ENCODE data around the gene RNF208. TPM values are rescaled to one million over a fixed set of nuclear protein-coding genes. Genes with fewer than 3 reads are reported as not detected.

Gene RNF208
- polyA plus RNA-seq, 3 donors, result 1.5 TPM; not detected in 2

DNA sequence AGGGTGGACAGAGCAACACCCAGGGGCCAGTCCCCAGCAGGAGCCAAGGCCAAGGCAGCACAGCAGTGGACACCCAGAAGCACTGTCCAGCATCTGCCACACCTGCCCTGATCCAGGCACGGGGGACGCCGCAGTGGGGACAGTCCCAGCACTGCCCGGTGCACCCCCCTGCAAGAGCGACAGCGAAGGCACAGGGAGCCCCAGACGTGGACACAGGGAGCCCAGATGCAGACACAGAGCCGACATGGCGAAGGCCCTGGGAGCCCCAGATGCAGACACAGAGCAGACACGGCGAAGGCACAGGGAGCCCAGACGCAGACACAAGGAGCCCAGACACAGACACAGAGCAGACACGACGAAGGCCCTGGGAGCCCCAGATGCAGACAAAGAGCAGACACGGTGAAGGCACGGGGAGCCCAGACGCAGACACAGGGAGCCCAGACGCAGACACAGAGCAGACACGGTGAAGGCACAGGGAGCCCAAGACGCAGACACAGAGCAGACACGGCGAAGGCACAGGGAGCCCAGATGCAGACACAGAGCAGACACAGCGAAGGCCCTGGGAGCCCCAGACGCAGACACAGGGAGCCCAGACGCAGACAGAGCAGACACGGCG lies 38.0 kb downstream of the RNF208 start:
- TF ChIP-seq, protein P1, sequence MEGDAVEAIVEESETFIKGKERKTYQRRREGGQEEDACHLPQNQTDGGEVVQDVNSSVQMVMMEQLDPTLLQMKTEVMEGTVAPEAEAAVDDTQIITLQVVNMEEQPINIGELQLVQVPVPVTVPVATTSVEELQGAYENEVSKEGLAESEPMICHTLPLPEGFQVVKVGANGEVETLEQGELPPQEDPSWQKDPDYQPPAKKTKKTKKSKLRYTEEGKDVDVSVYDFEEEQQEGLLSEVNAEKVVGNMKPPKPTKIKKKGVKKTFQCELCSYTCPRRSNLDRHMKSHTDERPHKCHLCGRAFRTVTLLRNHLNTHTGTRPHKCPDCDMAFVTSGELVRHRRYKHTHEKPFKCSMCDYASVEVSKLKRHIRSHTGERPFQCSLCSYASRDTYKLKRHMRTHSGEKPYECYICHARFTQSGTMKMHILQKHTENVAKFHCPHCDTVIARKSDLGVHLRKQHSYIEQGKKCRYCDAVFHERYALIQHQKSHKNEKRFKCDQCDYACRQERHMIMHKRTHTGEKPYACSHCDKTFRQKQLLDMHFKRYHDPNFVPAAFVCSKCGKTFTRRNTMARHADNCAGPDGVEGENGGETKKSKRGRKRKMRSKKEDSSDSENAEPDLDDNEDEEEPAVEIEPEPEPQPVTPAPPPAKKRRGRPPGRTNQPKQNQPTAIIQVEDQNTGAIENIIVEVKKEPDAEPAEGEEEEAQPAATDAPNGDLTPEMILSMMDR (IDR thresholded peaks at IDR 0.05), result no peak
- H3K4me3 ChIP-seq (replicated peaks in 1 of 3; ENCODE audit: low read depth in 2 of 3, low read length in 3 of 3), result no peak overlapping the region
- 97% methylated on average over 27 of the region's 27 CpGs for WGBS (ENCODE audit: insufficient coverage)
- H3K27ac Mint-ChIP-seq, result peak overlapping the region in 1 of 7 donors; percentile 58
- peaks cover 16 to 24% of the 10 kb centered on the region in 2 donors for H3K4me1 ChIP-seq (ENCODE audit: control insufficient read depth in 1 of 2, insufficient read depth in 2 of 2, low read length in 2 of 2)
- H3K4me2 ChIP-seq (replicated peaks; ENCODE audit: extremely low read depth, low read length, poor library complexity, severe bottlenecking), result no peak overlapping the region
- DNase-seq, result no peak
- peaks cover 53 to 79% of the 10 kb centered on the region in 2 donors for H3K36me3 Mint-ChIP-seq
- H3K36me3 ChIP-seq (replicated peaks in 1 of 2; ENCODE audit: control insufficient read depth in 1 of 2, insufficient read depth in 2 of 2, low read length in 2 of 2), result peaks cover 72 to 80% of the 10 kb centered on the region in 2 donors
- H2AFZ ChIP-seq (ENCODE audit: insufficient read depth, low read depth, low read length, poor library complexity, severe bottlenecking), result no peak overlapping the region
- H3K9ac ChIP-seq (ENCODE audit: insufficient read depth, low read length, poor library complexity, severe bottlenecking), result no peak overlapping the region
- H3K27ac ChIP-seq (ENCODE audit: low read depth in 1 of 2, low read length in 2 of 2), result no peak overlapping the region
- H3K27me3 Mint-ChIP-seq (ENCODE audit: low read depth in 3 of 3), result peaks cover 0 to 1% (median 0%) of the 10 kb centered on the region in 3 donors
- peaks cover 27% of the 10 kb centered on the region for H3K79me2 ChIP-seq (ENCODE audit: insufficient read depth, low read length)
- no peaks in the 10 kb centered on the region for H3K9me3 Mint-ChIP-seq
- intact Hi-C loops (cut with micrococcal nuclease), result loop anchor here in 1 of 2 donors (5.0 kb wide), 1 partner anchor 67 kb away; no protein-coding TSS in a partner anchor
- H3K27me3 ChIP-seq (ENCODE audit: control insufficient read depth in 2 of 2, insufficient read depth in 2 of 2, low read length in 2 of 2), result no peaks in the 10 kb centered on the region
- no peak overlapping the region for H3K4me3 Mint-ChIP-seq
- peaks cover 18% of the 10 kb centered on the region for H3K4me1 Mint-ChIP-seq
- H3K9me3 ChIP-seq (replicated peaks in 1 of 2; ENCODE audit: control insufficient read depth in 1 of 2, insufficient read depth in 1 of 2, low read length in 2 of 2), result no peaks in the 10 kb centered on the region
- peaks cover 3% of the 10 kb centered on the region for H4K20me1 ChIP-seq (ENCODE audit: insufficient read depth, low read length)

DNA sequence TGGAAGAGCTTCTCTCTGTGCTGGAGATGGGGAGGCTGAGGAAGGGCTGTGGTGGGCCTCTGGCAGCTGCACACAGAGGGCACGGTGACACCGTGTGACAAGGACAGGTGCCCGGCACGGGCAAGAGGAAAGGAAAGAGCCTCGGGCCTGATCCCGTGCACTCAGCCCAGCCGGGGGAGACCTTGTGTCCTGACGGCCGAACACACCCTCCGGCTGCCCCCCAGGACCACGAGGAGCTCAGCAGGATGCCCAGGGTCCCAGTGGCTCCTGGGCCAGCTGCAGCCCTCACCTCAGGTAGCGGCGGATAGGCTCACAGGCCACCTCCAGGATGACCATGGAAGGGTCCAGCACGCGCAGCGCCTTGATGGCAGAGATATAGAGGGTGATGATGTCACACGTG lies 39.2 kb downstream of the RNF208 start:
- Mint-ChIP-seq H3K36me3 (peaks cover 56 to 90% of the 10 kb centered on the region in 2 donors), H3K9me3 (no peaks in the 10 kb centered on the region), H3K4me1 (peaks cover 16% of the 10 kb centered on the region), H3K27ac (no peak overlapping the region), H3K4me3 (no peak overlapping the region), H3K27me3 (ENCODE audit: low read depth in 3 of 3) (peaks cover 0 to 1% (median 0%) of the 10 kb centered on the region in 3 donors)
- no peaks in the 10 kb centered on the region for H3K9me3 ChIP-seq (replicated peaks in 1 of 2; ENCODE audit: control insufficient read depth in 1 of 2, insufficient read depth in 1 of 2, low read length in 2 of 2)
- no peaks in the 10 kb centered on the region for H4K20me1 ChIP-seq (ENCODE audit: insufficient read depth, low read length)
- H3K27me3 ChIP-seq (ENCODE audit: control insufficient read depth in 2 of 2, insufficient read depth in 2 of 2, low read length in 2 of 2), result no peaks in the 10 kb centered on the region
- H3K9ac ChIP-seq (ENCODE audit: insufficient read depth, low read length, poor library complexity, severe bottlenecking), result no peak overlapping the region
- H3K4me2 ChIP-seq (replicated peaks; ENCODE audit: extremely low read depth, low read length, poor library complexity, severe bottlenecking), result no peak overlapping the region
- DNase-seq, result no peak
- H3K36me3 ChIP-seq (replicated peaks in 1 of 2; ENCODE audit: control insufficient read depth in 1 of 2, insufficient read depth in 2 of 2, low read length in 2 of 2), result peaks cover 84 to 92% of the 10 kb centered on the region in 2 donors
- TF ChIP-seq, protein P1 (IDR thresholded peaks at IDR 0.05), result no peak
- H3K27ac ChIP-seq (ENCODE audit: low read depth in 1 of 2, low read length in 2 of 2), result no peak overlapping the region
- peaks cover 22% of the 10 kb centered on the region for H3K79me2 ChIP-seq (ENCODE audit: insufficient read depth, low read length)
- intact Hi-C loops (cut with micrococcal nuclease), result loop anchor here in 1 of 2 donors (5.0 kb wide), 1 partner anchor 66 kb away; no protein-coding TSS in a partner anchor
- H3K4me3 ChIP-seq (replicated peaks in 1 of 3; ENCODE audit: low read depth in 2 of 3, low read length in 3 of 3), result no peak overlapping the region
- H3K4me1 ChIP-seq (ENCODE audit: control insufficient read depth in 1 of 2, insufficient read depth in 2 of 2, low read length in 2 of 2), result peaks cover 13 to 18% of the 10 kb centered on the region in 2 donors
- H2AFZ ChIP-seq (ENCODE audit: insufficient read depth, low read depth, low read length, poor library complexity, severe bottlenecking), result no peak overlapping the region
- WGBS (ENCODE audit: insufficient coverage), result 97% methylated on average over 15 of the region's 17 CpGs
